ENCODE results near the gene DRC3. TPM values are rescaled to one million over a fixed set of nuclear protein-coding genes. Genes with fewer than 3 reads are reported as not detected.

DRC3 gene
- total RNA-seq, 2 donors from 2014 or later, result 2.0 to 2.6 TPM

GRCh38 chr17:18015593-18015992 lies 42.9 kb downstream of the DRC3 start:
- Histone ChIP-seq H3K9ac (ENCODE audit: extremely low read depth, low read length, poor library complexity, severe bottlenecking) (no peak overlapping the region), H3K4me1 (ENCODE audit: control insufficient read depth, insufficient read depth, low read length) (peaks cover 13% of the 10 kb centered on the region), H3K27me3 (ENCODE audit: control insufficient read depth, insufficient read depth, low read length, poor library complexity, severe bottlenecking) (no peaks in the 10 kb centered on the region), H3K36me3 (ENCODE audit: control insufficient read depth, insufficient read depth, low read length) (peaks cover 85% of the 10 kb centered on the region), H3K9me3 (ENCODE audit: control insufficient read depth, low read length) (no peaks in the 10 kb centered on the region), H3K27ac (ENCODE audit: low read depth, low read length) (no peak overlapping the region), H3K4me3 (ENCODE audit: low read length) (no peak overlapping the region)
- DNase-seq, result no peak
- H3K27ac Mint-ChIP-seq, result no peak overlapping the region
- no peak for TF ChIP-seq CTCF (conservative IDR thresholded peaks at IDR 0.05)
- no peaks in the 10 kb centered on the region for H3K27me3 Mint-ChIP-seq (ENCODE audit: insufficient read depth)
- H3K9me3 Mint-ChIP-seq, result no peaks in the 10 kb centered on the region
- WGBS, 2 experiments (ENCODE audit: insufficient coverage in 1 of 2, insufficient read length in 1 of 2), result 97 to 100% methylated on average over 3 to 5 of the region's 5 CpGs
- H3K4me1 Mint-ChIP-seq, result peaks cover 7% of the 10 kb centered on the region
- no peak overlapping the region for H3K4me3 Mint-ChIP-seq
- H3K36me3 Mint-ChIP-seq (ENCODE audit: low read depth), result peaks cover 49% of the 10 kb centered on the region

- Histone ChIP-seq H3K9me3 (ENCODE audit: control insufficient read depth, low read length) (no peaks in the 10 kb centered on the region), H3K9ac (ENCODE audit: extremely low read depth, low read length, poor library complexity, severe bottlenecking) (no peak overlapping the region), H3K27me3 (ENCODE audit: control insufficient read depth, insufficient read depth, low read length, poor library complexity, severe bottlenecking) (no peaks in the 10 kb centered on the region), H3K36me3 (ENCODE audit: control insufficient read depth, insufficient read depth, low read length) (peaks cover 84% of the 10 kb centered on the region), H3K27ac (ENCODE audit: low read depth, low read length) (no peak overlapping the region), H3K4me1 (ENCODE audit: control insufficient read depth, insufficient read depth, low read length) (peaks cover 13% of the 10 kb centered on the region), H3K4me3 (ENCODE audit: low read length) (no peak overlapping the region)
- DNase-seq, result no peak
- Mint-ChIP-seq H3K9me3 (no peaks in the 10 kb centered on the region), H3K27ac (peak overlapping the region; percentile 64), H3K4me3 (no peak overlapping the region), H3K27me3 (ENCODE audit: insufficient read depth) (no peaks in the 10 kb centered on the region), H3K4me1 (peaks cover 7% of the 10 kb centered on the region), H3K36me3 (ENCODE audit: low read depth) (peaks cover 52% of the 10 kb centered on the region)
- WGBS, 2 experiments (ENCODE audit: insufficient coverage in 1 of 2, insufficient read length in 1 of 2), result 94 to 99% methylated on average over 7 to 12 of the region's 12 CpGs
- TF ChIP-seq CTCF (conservative IDR thresholded peaks at IDR 0.05), result no peak
Measured at GRCh38 chr17:18016426-18016825, 43.8 kb downstream of the DRC3 start.

- H3K4me1 Mint-ChIP-seq, result peaks cover 7% of the 10 kb centered on the region
- Histone ChIP-seq H3K4me3 (ENCODE audit: low read length) (no peak overlapping the region), H3K36me3 (ENCODE audit: control insufficient read depth, insufficient read depth, low read length) (peaks cover 80% of the 10 kb centered on the region), H3K27ac (ENCODE audit: low read depth, low read length) (no peak overlapping the region), H3K27me3 (ENCODE audit: control insufficient read depth, insufficient read depth, low read length, poor library complexity, severe bottlenecking) (no peaks in the 10 kb centered on the region), H3K4me1 (ENCODE audit: control insufficient read depth, insufficient read depth, low read length) (peaks cover 13% of the 10 kb centered on the region), H3K9me3 (ENCODE audit: control insufficient read depth, low read length) (no peaks in the 10 kb centered on the region), H3K9ac (ENCODE audit: extremely low read depth, low read length, poor library complexity, severe bottlenecking) (no peak overlapping the region)
- H3K4me3 Mint-ChIP-seq, result no peak overlapping the region
- peaks cover 44% of the 10 kb centered on the region for H3K36me3 Mint-ChIP-seq (ENCODE audit: low read depth)
- TF ChIP-seq CTCF (conservative IDR thresholded peaks at IDR 0.05), result no peak
- no peaks in the 10 kb centered on the region for H3K27me3 Mint-ChIP-seq (ENCODE audit: insufficient read depth)
- no peak for DNase-seq
- H3K27ac Mint-ChIP-seq, result peak overlapping the region; percentile 56
- no peaks in the 10 kb centered on the region for H3K9me3 Mint-ChIP-seq
- WGBS, 2 experiments (ENCODE audit: insufficient coverage in 1 of 2, insufficient read length in 1 of 2), result 61 to 89% methylated on average over 3 of the region's 3 CpGs
Measured at GRCh38 chr17:18017958-18018357, 45.3 kb downstream of the DRC3 start.
